A549 (cell line): ENCODE data around the gene SLC38A4.

ENCODE experiments used
- CBX2 ChIP-seq: fragments of 200-600 bp; sonication (generic); IDR thresholded peaks from 2 replicates; pipeline ENCODE4 v1.6.1; 2016; ENCODE audit warnings: low read depth, mild to moderate bottlenecking, borderline replicate concordance
- CBX8 ChIP-seq: fragments of 200-600 bp; sonication (generic); IDR thresholded peaks from 2 replicates; pipeline ENCODE4 v1.6.1; 2016
- EP300 ChIP-seq, 2 experiments: fragments of >200 bp; sonication (Bioruptor Twin); formaldehyde crosslinking; IDR thresholded peaks; 2 replicates in 1 of 2; 3 replicates in 1 of 2; pipeline ENCODE4 v1.6.1; 2016 to 2017
- JUN ChIP-seq, 2 experiments: fragments of >200 bp; sonication (Bioruptor Twin); formaldehyde crosslinking; IDR thresholded peaks; 2 replicates in 1 of 2; 3 replicates in 1 of 2; pipeline ENCODE4 v1.6.1; 2016 to 2017
- MAFK ChIP-seq: fragments of 450-650 bp; IDR thresholded peaks from 2 replicates; pipeline ENCODE4 v1.6.1; 2014; ENCODE audit not compliant: partially characterized antibody
- POLR2A ChIP-seq: IDR thresholded peaks from 2 replicates; pipeline ENCODE4 v1.6.1; 2012; ENCODE audit warnings: mild to moderate bottlenecking, low read length
- RCOR1 ChIP-seq: fragments of 150-350 bp; IDR thresholded peaks from 2 replicates; pipeline ENCODE4 v1.6.1; 2014; ENCODE audit warnings: antibody characterized with exemption, low read length, low read depth
- SREBF2 ChIP-seq: fragments of 450-650 bp; IDR thresholded peaks from 2 replicates; pipeline ENCODE4 v1.6.1; 2014; ENCODE audit warnings: mild to moderate bottlenecking, moderate library complexity
- ZC3H11A ChIP-seq: fragments of 450-650 bp; IDR thresholded peaks from 2 replicates; pipeline ENCODE4 v1.6.1; 2014; ENCODE audit warnings: antibody characterized with exemption, mild to moderate bottlenecking
- ZFP36 ChIP-seq: fragments of 450-650 bp; IDR thresholded peaks from 2 replicates; pipeline ENCODE4 v1.6.1; 2014; ENCODE audit warnings: borderline replicate concordance; ENCODE audit not compliant: partially characterized antibody
- TF ChIP-seq, protein P1 (sequence below): fragments of >200 bp; sonication (Bioruptor Twin); formaldehyde crosslinking; IDR thresholded peaks from 3 replicates; pipeline ENCODE4 v1.5.1; 2016
- TF ChIP-seq, protein P2 (sequence below): fragments of 250-450 bp; sonication (Bioruptor Pico); IDR thresholded peaks from 2 replicates; pipeline ENCODE4 v1.5.0; 2021; ENCODE audit warnings: mild to moderate bottlenecking, moderate library complexity, borderline replicate concordance
- TF ChIP-seq, protein P3 (sequence below): IDR thresholded peaks from 2 replicates; pipeline ENCODE4 v1.6.1; 2012

GRCh38 chr12:46847001-46847400 lies 21.2 kb upstream of the SLC38A4 start:
- TF ChIP-seq, protein P1, sequence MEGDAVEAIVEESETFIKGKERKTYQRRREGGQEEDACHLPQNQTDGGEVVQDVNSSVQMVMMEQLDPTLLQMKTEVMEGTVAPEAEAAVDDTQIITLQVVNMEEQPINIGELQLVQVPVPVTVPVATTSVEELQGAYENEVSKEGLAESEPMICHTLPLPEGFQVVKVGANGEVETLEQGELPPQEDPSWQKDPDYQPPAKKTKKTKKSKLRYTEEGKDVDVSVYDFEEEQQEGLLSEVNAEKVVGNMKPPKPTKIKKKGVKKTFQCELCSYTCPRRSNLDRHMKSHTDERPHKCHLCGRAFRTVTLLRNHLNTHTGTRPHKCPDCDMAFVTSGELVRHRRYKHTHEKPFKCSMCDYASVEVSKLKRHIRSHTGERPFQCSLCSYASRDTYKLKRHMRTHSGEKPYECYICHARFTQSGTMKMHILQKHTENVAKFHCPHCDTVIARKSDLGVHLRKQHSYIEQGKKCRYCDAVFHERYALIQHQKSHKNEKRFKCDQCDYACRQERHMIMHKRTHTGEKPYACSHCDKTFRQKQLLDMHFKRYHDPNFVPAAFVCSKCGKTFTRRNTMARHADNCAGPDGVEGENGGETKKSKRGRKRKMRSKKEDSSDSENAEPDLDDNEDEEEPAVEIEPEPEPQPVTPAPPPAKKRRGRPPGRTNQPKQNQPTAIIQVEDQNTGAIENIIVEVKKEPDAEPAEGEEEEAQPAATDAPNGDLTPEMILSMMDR, result no peak
- TF ChIP-seq, protein P2, sequence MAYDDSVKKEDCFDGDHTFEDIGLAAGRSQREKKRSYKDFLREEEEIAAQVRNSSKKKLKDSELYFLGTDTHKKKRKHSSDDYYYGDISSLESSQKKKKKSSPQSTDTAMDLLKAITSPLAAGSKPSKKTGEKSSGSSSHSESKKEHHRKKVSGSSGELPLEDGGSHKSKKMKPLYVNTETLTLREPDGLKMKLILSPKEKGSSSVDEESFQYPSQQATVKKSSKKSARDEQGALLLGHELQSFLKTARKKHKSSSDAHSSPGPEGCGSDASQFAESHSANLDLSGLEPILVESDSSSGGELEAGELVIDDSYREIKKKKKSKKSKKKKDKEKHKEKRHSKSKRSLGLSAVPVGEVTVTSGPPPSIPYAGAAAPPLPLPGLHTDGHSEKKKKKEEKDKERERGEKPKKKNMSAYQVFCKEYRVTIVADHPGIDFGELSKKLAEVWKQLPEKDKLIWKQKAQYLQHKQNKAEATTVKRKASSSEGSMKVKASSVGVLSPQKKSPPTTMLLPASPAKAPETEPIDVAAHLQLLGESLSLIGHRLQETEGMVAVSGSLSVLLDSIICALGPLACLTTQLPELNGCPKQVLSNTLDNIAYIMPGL (CRISPR knock-in tag), result no peak
- no peak for TF ChIP-seq ZC3H11A
- TF ChIP-seq MAFK, result no peak
- no peak for TF ChIP-seq RCOR1
- TF ChIP-seq, protein P3, sequence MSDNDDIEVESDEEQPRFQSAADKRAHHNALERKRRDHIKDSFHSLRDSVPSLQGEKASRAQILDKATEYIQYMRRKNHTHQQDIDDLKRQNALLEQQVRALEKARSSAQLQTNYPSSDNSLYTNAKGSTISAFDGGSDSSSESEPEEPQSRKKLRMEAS, result no peak
- TF ChIP-seq CBX2, result no peak
- no peak for TF ChIP-seq EP300 (IDR thresholded peaks at IDR 0.05)
- TF ChIP-seq SREBF2, result no peak
- TF ChIP-seq JUN (IDR thresholded peaks at IDR 0.05), result no peak
- no peak for TF ChIP-seq CBX8
- TF ChIP-seq ZFP36, result no peak
- no peak for TF ChIP-seq POLR2A
